DMS53 (cell line): ENCODE results near the gene TDRD12.

Experiments
- DNase-seq: peaks from one replicate; lab custom pipeline; 2025; lab: John Stamatoyannopoulos, UW

The TDRD12 gene, protein sequence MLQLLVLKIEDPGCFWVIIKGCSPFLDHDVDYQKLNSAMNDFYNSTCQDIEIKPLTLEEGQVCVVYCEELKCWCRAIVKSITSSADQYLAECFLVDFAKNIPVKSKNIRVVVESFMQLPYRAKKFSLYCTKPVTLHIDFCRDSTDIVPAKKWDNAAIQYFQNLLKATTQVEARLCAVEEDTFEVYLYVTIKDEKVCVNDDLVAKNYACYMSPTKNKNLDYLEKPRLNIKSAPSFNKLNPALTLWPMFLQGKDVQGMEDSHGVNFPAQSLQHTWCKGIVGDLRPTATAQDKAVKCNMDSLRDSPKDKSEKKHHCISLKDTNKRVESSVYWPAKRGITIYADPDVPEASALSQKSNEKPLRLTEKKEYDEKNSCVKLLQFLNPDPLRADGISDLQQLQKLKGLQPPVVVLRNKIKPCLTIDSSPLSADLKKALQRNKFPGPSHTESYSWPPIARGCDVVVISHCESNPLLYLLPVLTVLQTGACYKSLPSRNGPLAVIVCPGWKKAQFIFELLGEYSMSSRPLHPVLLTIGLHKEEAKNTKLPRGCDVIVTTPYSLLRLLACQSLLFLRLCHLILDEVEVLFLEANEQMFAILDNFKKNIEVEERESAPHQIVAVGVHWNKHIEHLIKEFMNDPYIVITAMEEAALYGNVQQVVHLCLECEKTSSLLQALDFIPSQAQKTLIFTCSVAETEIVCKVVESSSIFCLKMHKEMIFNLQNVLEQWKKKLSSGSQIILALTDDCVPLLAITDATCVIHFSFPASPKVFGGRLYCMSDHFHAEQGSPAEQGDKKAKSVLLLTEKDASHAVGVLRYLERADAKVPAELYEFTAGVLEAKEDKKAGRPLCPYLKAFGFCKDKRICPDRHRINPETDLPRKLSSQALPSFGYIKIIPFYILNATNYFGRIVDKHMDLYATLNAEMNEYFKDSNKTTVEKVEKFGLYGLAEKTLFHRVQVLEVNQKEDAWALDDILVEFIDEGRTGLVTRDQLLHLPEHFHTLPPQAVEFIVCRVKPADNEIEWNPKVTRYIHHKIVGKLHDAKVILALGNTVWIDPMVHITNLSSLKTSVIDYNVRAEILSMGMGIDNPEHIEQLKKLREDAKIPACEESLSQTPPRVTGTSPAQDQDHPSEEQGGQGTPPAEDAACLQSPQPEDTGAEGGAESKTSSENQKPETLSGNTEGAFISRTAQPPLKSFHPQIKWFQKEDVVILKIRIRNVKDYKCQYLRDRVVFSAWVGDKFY (N-terminal part only)

DNA sequence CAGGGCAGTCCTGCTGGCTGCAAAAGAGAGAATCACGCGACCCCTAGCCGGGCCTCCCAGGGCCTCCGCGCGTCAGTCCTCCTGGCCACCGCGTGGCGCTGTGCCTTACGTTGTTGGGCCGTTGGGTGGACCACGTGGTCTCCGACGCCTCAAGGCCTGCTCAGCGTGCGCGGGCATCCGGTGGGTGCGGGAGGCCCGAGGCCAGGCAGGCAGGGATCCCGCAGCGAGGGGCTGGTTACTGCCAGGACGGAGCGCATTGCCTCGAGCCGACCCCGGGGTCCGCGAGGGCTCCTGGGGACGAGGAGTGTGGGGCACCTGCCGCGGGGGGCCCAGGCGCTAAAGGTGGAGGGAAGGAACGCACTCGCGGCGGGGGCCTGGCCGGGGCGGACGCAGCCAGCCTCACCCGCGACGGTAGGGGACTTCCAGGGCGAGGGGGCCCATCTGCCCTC, at the start of gene TDRD12:
Gene TDRD12, plus strand, starts transcription at position 157 of the 449 bp plus-strand sequence. CDS start 306 bp downstream, outside the sequence.
- DNase-seq = no peak

GRCh38 chr19:32671883-32672593, 47.5 kb upstream of the TDRD12 start:
- no peak for DNase-seq

GRCh38 chr19:32672841-32673240, 46.7 kb upstream of the TDRD12 start:
- no peak for DNase-seq

DNA sequence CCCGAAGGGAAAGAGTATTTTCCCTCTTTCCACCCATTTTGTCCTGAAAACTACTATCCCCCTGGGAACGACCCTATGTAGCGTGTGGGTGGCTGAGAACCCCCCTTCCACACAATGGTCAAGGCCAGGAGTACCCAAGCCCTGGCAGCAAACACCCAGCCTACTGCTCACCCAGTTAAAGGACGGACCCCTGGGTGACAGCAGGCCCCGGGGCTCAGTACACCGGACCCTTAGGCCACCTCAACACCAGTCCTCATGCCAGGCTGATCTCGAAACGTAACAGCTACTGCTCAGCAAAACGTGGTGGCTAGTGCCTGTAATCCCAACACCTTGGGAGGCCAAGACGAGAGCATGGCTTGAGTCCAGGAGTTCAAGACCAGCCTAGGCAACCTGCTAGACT, 46.0 kb upstream of the TDRD12 start:
- DNase-seq = no peak

GRCh38 chr19:32674153-32674930, 45.2 kb upstream of the TDRD12 start:
- DNase-seq = peak; percentile 33

DNA sequence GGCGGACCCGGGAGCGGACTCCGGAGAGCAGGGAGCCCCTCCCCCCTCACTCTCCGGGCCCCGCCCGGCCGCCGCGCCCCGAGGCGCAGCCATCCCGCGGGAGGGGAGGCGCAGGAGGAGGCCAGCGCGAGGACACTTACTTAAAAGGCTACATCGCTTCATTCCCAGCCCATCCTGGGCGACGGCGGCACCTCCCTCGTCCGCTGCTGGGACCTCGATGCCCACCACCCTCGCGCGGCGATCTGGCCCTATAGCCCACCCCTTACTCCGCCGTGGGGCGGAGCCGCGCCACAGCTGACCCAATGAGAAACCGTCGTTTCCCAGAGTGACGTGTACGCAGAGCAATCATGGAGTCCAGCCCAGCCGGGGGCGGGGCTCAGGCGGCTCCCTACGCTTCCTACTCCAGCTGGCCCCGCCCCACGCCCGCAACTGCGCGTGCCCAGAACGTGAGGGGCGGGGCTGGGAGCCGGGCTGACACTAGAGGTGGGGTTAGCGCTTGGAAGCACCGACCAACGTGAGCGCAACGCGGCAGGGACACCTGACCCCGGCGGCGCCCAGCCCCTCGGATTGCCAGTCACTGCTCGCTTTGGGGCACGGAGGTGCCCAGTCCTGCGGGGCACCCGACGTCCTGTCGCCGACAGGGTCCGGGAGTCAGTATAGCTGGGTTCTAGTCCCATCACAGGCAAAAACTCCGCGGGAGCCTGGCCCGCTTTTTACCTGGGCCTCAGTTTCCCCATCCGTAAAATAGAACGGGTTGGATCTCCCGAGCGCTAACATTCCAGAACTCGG, 44.4 kb upstream of the TDRD12 start, which contains the start of gene ANKRD27:
Gene ANKRD27, minus strand, starts transcription at position 250 of the 789 bp plus-strand sequence. CDS start 16,165 bp downstream, outside the sequence.
- peak; percentile 98 for DNase-seq

- peak; percentile 88 for DNase-seq
These were observed 43.8 kb upstream of the TDRD12 start, which contains the start of gene RGS9BP for GRCh38 chr19:32675720-32676185. TSS of gene RGS9BP (plus strand) at chr19:32675848. CDS start at chr19:32676264, 416 bp downstream.

GRCh38 chr19:32676186-32676894, 43.2 kb upstream of the TDRD12 start:
- DNase-seq = peak; percentile 75

DNA sequence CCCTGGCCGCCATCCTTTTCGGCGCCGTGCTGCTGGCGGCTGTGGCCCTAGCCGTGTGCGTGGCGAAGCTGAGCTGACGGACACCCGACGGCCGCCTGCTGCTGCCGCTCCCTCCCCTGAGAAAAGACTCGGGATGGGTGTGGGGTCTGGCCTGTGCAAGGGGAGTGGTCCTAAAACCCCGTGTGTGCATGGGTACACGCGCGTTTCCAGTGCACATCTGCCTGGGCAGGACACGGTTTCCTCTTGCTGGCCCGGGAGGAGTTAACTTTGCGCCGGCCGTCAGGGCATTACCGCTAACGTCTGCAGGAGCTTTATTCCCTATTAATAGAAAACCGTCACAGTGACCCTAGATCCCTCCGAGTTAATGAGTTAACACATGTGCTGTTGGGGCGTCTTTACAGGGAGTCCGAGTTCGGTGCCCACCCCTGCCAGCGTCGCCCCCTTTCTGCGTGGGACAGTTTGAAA, 42.6 kb upstream of the TDRD12 start:
- DNase-seq = no peak

DNA sequence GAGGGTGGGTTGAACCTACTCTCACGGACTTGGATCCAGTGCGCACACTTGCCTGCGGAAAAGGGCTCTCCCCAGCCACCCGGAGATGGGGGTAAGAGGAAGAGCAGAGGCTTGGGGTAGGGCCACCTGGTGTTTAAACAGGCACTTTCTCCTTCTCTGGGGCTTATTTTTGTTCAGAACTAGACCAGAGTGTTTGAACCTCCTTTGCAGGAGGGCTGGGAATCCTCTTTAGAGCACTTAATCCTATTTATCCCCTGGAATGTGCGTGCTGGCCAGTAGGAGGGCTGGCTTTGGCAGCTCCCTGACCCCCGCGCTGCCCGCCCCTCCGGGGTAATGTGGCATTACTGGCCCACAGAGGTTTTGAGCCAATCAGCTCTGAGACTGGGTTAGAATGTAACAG, 41.9 kb upstream of the TDRD12 start:
- DNase-seq = no peak

DNA sequence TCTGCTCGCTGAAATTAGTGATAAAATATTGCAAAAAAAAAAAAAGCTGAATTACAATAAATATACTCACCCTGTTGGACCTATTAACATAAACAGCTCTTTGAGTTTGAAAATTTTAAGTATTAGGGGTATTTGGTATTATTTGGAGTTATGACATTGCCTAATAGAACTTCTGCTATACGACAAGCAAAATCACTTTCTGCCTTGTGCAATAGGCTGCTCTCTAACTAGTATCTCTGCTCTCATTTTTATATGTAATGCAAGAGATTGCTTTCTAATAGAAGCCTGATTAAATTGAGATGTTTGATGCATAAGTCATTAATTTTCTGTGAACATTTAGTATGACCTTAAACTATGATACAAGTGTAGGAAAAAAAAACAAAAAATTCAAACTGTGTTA, 38.6 kb upstream of the TDRD12 start:
- no peak for DNase-seq

- no peak for DNase-seq
These were observed 37.2 kb upstream of the TDRD12 start for GRCh38 chr19:32682317-32682716.

DNA sequence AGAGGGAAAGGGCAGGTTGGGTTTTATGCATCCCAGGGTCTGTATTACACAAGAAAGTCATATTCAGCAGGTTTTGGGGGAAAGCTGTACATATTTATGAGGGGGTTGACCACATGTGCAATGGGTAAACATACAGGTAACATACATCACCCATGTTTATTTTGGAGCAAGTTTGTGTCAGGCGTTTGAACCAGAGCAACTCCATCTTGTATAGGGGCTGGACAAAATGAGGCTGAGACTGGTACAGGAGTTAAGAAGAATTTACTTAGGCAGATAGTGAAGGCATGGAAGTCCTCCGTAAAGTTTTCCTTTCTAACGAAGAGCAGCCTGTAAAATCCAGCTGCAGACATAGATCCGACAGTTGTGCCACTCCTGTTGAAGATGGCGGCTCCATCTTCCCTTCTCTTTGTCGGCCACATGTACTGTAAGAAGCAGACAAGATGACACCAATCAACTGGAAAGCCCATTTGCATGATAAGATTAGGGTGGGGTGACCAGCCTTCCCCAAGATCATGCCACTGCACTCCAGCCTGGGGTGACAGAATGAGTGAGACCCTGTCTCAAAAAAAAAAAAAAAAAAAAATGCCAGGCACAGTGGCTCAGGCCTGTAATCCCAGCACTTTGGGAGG, 32.6 kb upstream of the TDRD12 start:
- DNase-seq = no peak

- DNase-seq = no peak
These were observed 31.9 kb upstream of the TDRD12 start for GRCh38 chr19:32687681-32688080.

- no peak for DNase-seq
These were observed 31.3 kb upstream of the TDRD12 start for GRCh38 chr19:32688311-32688710.

GRCh38 chr19:32691291-32691951, 28.1 kb upstream of the TDRD12 start, which contains the start of gene NUDT19:
TSS of gene NUDT19 (plus strand) at chr19:32691821. CDS start at chr19:32691961, 140 bp downstream.
- DNase-seq = peak; percentile 93

GRCh38 chr19:32691952-32692726, 27.4 kb upstream of the TDRD12 start:
- DNase-seq = peak; percentile 77
